H7 (cell line): ENCODE measurements around the gene SLC35C1. TPM values are rescaled to one million over a fixed set of nuclear protein-coding genes. Genes with fewer than 3 reads are reported as not detected.

Source experiments
- DNase-seq: peaks from one replicate; pipeline ENCODE4 v3.0.0; 2012
- H3K27me3 ChIP-seq: 2 replicates; pipeline ENCODE4 v1.6.0; 2011; ENCODE audit warnings: mild to moderate bottlenecking, low read length; ENCODE audit not compliant: control insufficient read depth, insufficient read depth
- H3K36me3 ChIP-seq: replicated peaks from 2 replicates; pipeline ENCODE4 v1.5.1; 2011; ENCODE audit warnings: low read length; ENCODE audit not compliant: control insufficient read depth, insufficient read depth
- H3K4me3 ChIP-seq: 2 replicates; pipeline ENCODE4 v1.5.1; 2011; ENCODE audit warnings: low read depth, mild to moderate bottlenecking, control low read depth, low read length, moderate library complexity; ENCODE audit not compliant: insufficient read depth
- total RNA-seq: library from RNA; depleted of rRNA; stranded (reverse); fragments of >200 nt; shearing (Covaris generic); gene quantifications from 2 replicates; pipeline ENCODE4 v1.2.3, GENCODE V29; 2014; rRNA removed

SLC35C1 gene
- total RNA-seq, 1 experiment from 2014 or later, result 3.9 TPM

GRCh38 chr11:45853332-45854219 is 48.6 kb downstream of the SLC35C1 start:
- DNase-seq, result no peak
- Histone ChIP-seq H3K27me3 (no peaks in the 10 kb centered on the region; the same call in 1 of the 2 replicates), H3K4me3 (no peak overlapping the region), H3K36me3 (peaks cover 1% of the 10 kb centered on the region; the same call in 1 of the 2 replicates)

DNA sequence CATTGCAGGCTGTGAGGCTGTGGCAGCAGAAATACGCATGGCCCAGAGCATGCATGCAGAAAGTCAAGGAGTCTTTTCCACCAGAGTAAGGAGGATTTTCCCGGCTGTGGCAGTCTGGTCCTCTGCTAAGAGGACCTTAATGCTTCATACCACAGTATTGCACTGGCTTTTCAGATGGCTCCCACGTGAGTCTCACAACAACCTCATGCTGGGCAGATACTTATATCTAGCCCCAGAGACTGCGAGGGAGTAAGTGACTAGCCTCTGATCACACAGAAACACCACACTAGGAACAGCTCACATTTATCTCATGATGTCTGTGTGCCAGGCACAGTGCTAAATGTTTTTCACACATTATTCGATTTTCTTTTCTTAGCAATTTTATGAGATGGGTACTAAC is 50.4 kb downstream of the SLC35C1 start:
- H3K36me3 ChIP-seq, result peaks cover 1% of the 10 kb centered on the region; the same call in 1 of the 2 replicates
- no peaks in the 10 kb centered on the region for H3K27me3 ChIP-seq
- H3K4me3 ChIP-seq, result no peak overlapping the region
- no peak for DNase-seq

- Histone ChIP-seq H3K36me3 (peaks cover 7% of the 10 kb centered on the region), H3K4me3 (no peak overlapping the region), H3K27me3 (no peaks in the 10 kb centered on the region)
- no peak for DNase-seq
Measured at GRCh38 chr11:45856044-45856468, 51.1 kb downstream of the SLC35C1 start.

DNA sequence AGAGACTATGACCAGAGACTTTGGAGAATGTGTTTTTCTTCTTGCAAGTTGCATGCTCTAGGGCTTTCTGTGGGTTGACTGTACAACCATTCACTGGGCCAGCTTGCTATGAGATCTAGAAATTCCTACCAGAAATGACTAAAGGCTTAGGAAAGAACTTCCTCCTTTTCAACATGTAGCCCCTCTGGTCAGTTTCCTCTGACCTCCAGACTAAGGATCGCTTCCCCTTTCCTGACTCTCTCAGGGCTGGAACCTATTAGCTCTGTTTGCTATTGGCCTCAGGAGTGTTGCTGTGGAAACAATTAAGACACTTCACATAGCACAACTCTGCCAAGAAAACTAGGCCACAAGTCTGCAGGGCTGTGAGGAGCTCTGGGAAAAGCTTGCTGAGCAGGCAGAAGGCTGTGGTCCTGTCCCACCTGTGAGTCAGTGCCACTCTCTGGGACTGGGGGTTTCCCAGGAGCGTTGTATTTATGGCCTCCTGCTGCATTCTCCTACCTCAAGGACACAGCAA is 53.1 kb downstream of the SLC35C1 start:
- no peak for DNase-seq
- H3K27me3 ChIP-seq, result no peaks in the 10 kb centered on the region
- H3K36me3 ChIP-seq, result peaks cover 15% of the 10 kb centered on the region
- no peak overlapping the region for H3K4me3 ChIP-seq

- H3K36me3 ChIP-seq, result peaks cover 18% of the 10 kb centered on the region
- H3K27me3 ChIP-seq, result no peaks in the 10 kb centered on the region
- no peak for DNase-seq
- no peak overlapping the region for H3K4me3 ChIP-seq
Measured at GRCh38 chr11:45858751-45859398, 53.9 kb downstream of the SLC35C1 start.

DNA sequence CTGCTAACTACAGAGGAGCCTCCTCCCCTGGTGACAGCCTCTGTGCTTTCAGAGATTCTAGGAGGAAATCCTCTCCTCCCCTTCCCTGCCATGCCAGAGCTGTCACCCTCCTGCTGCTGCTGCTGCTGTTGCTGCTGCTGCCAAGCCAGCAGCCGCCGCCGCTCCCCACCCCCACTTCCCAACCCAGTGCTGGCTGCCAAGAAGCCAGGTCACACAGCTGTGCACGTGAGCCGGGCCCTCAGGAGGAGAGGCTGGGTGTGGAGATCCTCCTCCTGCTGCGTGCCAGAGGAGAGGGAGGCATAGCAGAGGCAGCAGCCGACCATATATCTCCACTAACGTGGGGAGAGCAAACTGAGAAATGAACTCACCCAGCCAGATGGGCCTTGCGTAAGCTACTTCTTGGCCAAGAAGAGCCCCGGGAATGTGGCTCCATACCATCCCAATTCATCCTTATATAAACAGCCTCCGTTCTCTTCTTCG is 54.8 kb downstream of the SLC35C1 start:
- Histone ChIP-seq H3K4me3 (no peak overlapping the region), H3K27me3 (no peaks in the 10 kb centered on the region), H3K36me3 (peaks cover 19% of the 10 kb centered on the region)
- DNase-seq, result peak; percentile 87

GRCh38 chr11:45860348-45860747 is 55.4 kb downstream of the SLC35C1 start:
- Histone ChIP-seq H3K27me3 (no peaks in the 10 kb centered on the region), H3K36me3 (peaks cover 19% of the 10 kb centered on the region), H3K4me3 (no peak overlapping the region)
- no peak for DNase-seq

GRCh38 chr11:45860764-45861510 is 56.0 kb downstream of the SLC35C1 start:
- no peak for DNase-seq
- no peak overlapping the region for H3K4me3 ChIP-seq
- H3K36me3 ChIP-seq, result peaks cover 19% of the 10 kb centered on the region
- no peaks in the 10 kb centered on the region for H3K27me3 ChIP-seq

Other genes with a start within 250 kb of the SLC35C1 start
- 0.87 and 0.89 TPM in 2 replicates for gene CHST1, start 139.5 kb upstream of the SLC35C1 start, total RNA-seq
- 16.0 and 24.1 TPM in 2 replicates for gene CRY2, start 42.3 kb downstream of the SLC35C1 start, total RNA-seq
- 10.4 and 15.3 TPM in 2 replicates for gene MAPK8IP1, start 80.5 kb downstream of the SLC35C1 start, total RNA-seq
- 0.35 and 2.3 TPM in 2 replicates for gene FREY1, start 102.1 kb downstream of the SLC35C1 start, total RNA-seq
- gene PEX16, start 112.7 kb downstream of the SLC35C1 start, total RNA-seq, result 39.9 and 43.7 TPM in 2 replicates
- 36.6 and 38.6 TPM in 2 replicates for gene LARGE2, start 117.5 kb downstream of the SLC35C1 start, total RNA-seq